CD4-positive, alpha-beta T cell treated with Interleukin-12 subunit alpha and Interleukin-12 subunit beta, for 1 hour (primary cell): ENCODE data around the gene SUN1.
"Not testable (repeated sequence)": the region's sequence is repeated elsewhere in the genome, so short reads cannot be mapped to it uniquely, and the experiment has no call there.

ENCODE experiments used
- DNase-seq: peaks from one replicate; pipeline ENCODE4 v3.0.0-alpha.2; 2020

SUN1 gene

DNA sequence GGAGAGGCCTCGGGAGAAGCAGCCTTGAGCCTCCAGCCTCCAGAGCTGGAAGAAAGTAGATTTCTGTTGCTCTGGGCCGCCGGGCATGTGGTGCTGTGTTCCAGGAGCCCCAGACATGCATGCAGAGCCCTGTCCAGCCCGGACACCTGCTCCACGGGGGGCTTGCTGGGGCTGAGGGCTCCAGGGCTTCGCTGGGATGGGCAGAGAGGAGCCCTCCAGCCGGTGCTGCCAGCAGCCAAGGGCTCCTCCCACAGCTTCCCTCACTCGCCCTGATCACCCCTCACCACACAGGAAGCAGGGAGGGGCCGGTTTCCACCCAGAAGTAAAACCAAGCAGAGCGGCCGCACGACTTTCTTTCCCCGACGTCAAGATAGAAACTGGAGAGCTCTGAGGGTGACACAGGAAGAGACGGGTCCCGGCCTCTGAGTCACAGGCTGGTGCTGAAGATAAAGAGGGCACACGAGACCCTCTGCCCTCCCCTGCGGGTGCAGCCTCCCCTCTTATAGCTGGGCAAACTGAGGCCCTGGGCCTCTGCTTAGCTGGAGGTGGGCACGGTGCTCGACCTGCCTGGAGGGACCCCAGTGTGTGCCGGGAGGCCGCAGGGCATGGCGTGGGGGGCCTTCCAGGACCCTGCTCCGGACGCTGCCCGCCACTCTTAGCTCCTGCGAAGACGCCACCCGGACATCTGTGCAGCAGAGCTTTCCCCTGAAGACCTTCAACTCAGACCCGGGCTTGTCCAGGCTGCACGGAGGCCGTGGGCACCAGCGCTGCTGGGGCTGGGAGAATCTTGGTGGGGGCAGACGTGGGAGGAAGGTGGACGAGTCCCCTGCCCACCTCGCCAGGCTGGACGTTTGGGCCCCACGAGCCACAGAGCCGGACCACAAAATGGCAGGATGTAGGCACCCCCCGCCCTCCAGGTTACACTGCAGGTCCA lies 91.1 kb downstream of the SUN1 start:
- DNase-seq, result peak; percentile 91

DNA sequence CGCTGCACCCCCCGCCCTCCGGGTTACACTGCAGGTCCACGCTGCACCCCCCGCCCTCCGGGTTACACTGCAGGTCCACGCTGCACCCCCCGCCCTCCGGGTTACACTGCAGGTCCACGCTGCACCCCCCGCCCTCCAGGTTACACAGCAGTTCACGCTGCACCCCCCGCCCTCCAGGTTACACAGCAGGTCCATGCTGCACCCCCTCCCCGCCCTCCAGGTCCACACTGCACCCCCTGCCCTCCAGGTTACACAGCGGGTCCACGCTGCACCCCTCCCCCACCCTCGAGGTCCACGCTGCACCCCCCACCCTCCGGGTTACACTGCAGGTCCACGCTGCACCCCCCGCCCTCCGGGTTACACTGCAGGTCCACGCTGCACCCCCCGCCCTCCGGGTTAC lies 91.8 kb downstream of the SUN1 start:
- not testable (repeated sequence) for DNase-seq
